Activated naive CD4-positive, alpha-beta T cell (primary cell): ENCODE data around the gene CD80.
"Not testable (repeated sequence)": the region's sequence is repeated elsewhere in the genome, so short reads cannot be mapped to it uniquely, and the experiment has no call there.

ENCODE experiments used
- DNase-seq, 4 experiments: peaks; one replicate each; lab custom pipeline; 2025; lab: John Stamatoyannopoulos, UW

The CD80 gene

GRCh38 chr3:119559441-119559963, at the start of gene CD80:
TSS of gene CD80 (minus strand) at chr3:119559614. CDS start at chr3:119557728, 1,886 bp downstream.
- no peak for DNase-seq

- no peak for DNase-seq
Measured at GRCh38 chr3:119608405-119609000, 49.1 kb upstream of the CD80 start.

GRCh38 chr3:119604878-119605277, 45.5 kb upstream of the CD80 start:
- DNase-seq = no peak

- no peak for DNase-seq
Measured at GRCh38 chr3:119602676-119603075, 43.3 kb upstream of the CD80 start.

GRCh38 chr3:119601154-119601553, 41.7 kb upstream of the CD80 start:
- DNase-seq = no peak

- no peak for DNase-seq
Measured at GRCh38 chr3:119600732-119601131, 41.3 kb upstream of the CD80 start.

- no peak for DNase-seq
Measured at GRCh38 chr3:119599558-119600174, 40.3 kb upstream of the CD80 start.

- no peak for DNase-seq
Measured at GRCh38 chr3:119598410-119599098, 39.1 kb upstream of the CD80 start.

GRCh38 chr3:119597548-119598288, 38.3 kb upstream of the CD80 start, which contains the start of gene PLA1A:
TSS of gene PLA1A (plus strand) at chr3:119597885. CDS start at chr3:119597914, 29 bp downstream.
- DNase-seq = no peak

- DNase-seq = no peak
Measured at GRCh38 chr3:119596398-119596797, 37.0 kb upstream of the CD80 start.

- DNase-seq = no peak
Measured at GRCh38 chr3:119595639-119596334, 36.4 kb upstream of the CD80 start.

- not testable (repeated sequence) for DNase-seq
Measured at GRCh38 chr3:119594929-119595328, 35.5 kb upstream of the CD80 start.

- no peak for DNase-seq
Measured at GRCh38 chr3:119594066-119594465, 34.7 kb upstream of the CD80 start.

GRCh38 chr3:119592861-119593260, 33.4 kb upstream of the CD80 start:
- DNase-seq = no peak

GRCh38 chr3:119590706-119591105, 31.3 kb upstream of the CD80 start:
- no peak for DNase-seq

- DNase-seq = no peak
Measured at GRCh38 chr3:119589102-119589773, 29.8 kb upstream of the CD80 start.

- DNase-seq = no peak
Measured at GRCh38 chr3:119588112-119588511, 28.7 kb upstream of the CD80 start.

GRCh38 chr3:119586733-119587172, 27.3 kb upstream of the CD80 start:
- no peak for DNase-seq

- DNase-seq = no peak
Measured at GRCh38 chr3:119585856-119586570, 26.6 kb upstream of the CD80 start.

GRCh38 chr3:119585208-119585607, 25.8 kb upstream of the CD80 start:
- no peak for DNase-seq
